SK-N-SH (cell line): ENCODE results near the gene GTF2A1L. TPM values are rescaled to one million over a fixed set of nuclear protein-coding genes. Genes with fewer than 3 reads are reported as not detected.

Source experiments
- CTCF ChIA-PET: fragments of 300-600, 350-600 bp; formaldehyde crosslinking; extraction: SDS; loops from one replicate; lab custom pipeline; 2021; lab: Yijun Ruan, JAX
- POLR2A ChIA-PET: fragments of 350-600 bp; sonication (Branson Sonifier 250); formaldehyde crosslinking; extraction: SDS; loops from one replicate; lab custom pipeline; 2020; ENCODE audit warnings: antibody characterized with exemption, inconsistent platforms; lab: Yijun Ruan, JAX
- DNase-seq: peaks from one replicate; pipeline ENCODE4 v3.0.0; 2012
- H2AFZ ChIP-seq: fragments of 200-600 bp; sonication (generic); 2 replicates; pipeline ENCODE4 v1.8.1; 2016; ENCODE audit warnings: antibody characterized with exemption, mild to moderate bottlenecking, low read depth
- H3F3A ChIP-seq: fragments of 200-600 bp; sonication (generic); replicated peaks from 2 replicates; pipeline ENCODE3; 2016; ENCODE audit warnings: antibody characterized with exemption, mild to moderate bottlenecking; ENCODE audit not compliant: insufficient read depth
- H3K27ac ChIP-seq, 2 experiments: fragments of 200-500 bp in 1 of 2; fragments of 200-600 bp in 1 of 2; sonication (Bioruptor generic) in 1 of 2; sonication (generic), shearing (Covaris generic) in 1 of 2; 2 replicates each; pipeline versions ENCODE4 v1.5.1 to v1.6.1; 2014 to 2016; ENCODE audit warnings: low read depth in 2 of 2, inconsistent platforms in 1 of 2, low read length in 1 of 2, mild to moderate bottlenecking in 1 of 2, mixed read lengths in 1 of 2
- H3K27me3 ChIP-seq: fragments of 200-600 bp; sonication (generic), shearing (Covaris generic); 2 replicates; pipeline ENCODE4 v1.6.1; 2016; ENCODE audit warnings: mixed run types; ENCODE audit not compliant: insufficient read depth
- H3K36me3 ChIP-seq, 2 experiments: fragments of 200-500 bp in 1 of 2; fragments of 200-600 bp in 1 of 2; sonication (Bioruptor generic) in 1 of 2; sonication (generic) in 1 of 2; replicated peaks in 1 of 2; 2 replicates each; pipeline versions ENCODE3 to v1.5.1; 2014 to 2016; ENCODE audit warnings: low read length in 1 of 2, mild to moderate bottlenecking in 1 of 2; ENCODE audit not compliant: insufficient read depth in 2 of 2, control insufficient read depth in 1 of 2
- H3K4me1 ChIP-seq, 2 experiments: fragments of 200-500 bp in 1 of 2; fragments of 200-600 bp in 1 of 2; sonication (Bioruptor generic) in 1 of 2; sonication (generic), shearing (Covaris generic) in 1 of 2; 2 replicates each; pipeline versions ENCODE4 v1.5.1 to v1.6.1; 2014 to 2016; ENCODE audit warnings: low read depth in 1 of 2, low read length in 1 of 2, mixed run types in 1 of 2; ENCODE audit not compliant: insufficient read depth in 2 of 2, control insufficient read depth in 1 of 2
- H3K4me2 ChIP-seq: fragments of 200-600 bp; sonication (generic), shearing (Covaris generic); 2 replicates; pipeline ENCODE4 v1.6.1; 2017; ENCODE audit warnings: mixed run types
- H3K4me3 ChIP-seq, 2 experiments: fragments of 200-500 bp in 1 of 2; fragments of 200-600 bp in 1 of 2; sonication (Bioruptor generic) in 1 of 2; sonication (generic), shearing (Covaris generic) in 1 of 2; 2 replicates each; pipeline versions ENCODE4 v1.5.1 to v1.8.1; 2014 to 2016; ENCODE audit warnings: low read depth in 2 of 2, inconsistent platforms in 1 of 2, low read length in 1 of 2, mild to moderate bottlenecking in 1 of 2, mixed read lengths in 1 of 2, moderate library complexity in 1 of 2
- H3K79me2 ChIP-seq: fragments of 200-600 bp; sonication (generic); 2 replicates; pipeline ENCODE4 v1.8.1; 2017; ENCODE audit warnings: mild to moderate bottlenecking; ENCODE audit not compliant: insufficient read depth
- H3K9ac ChIP-seq: fragments of 200-600 bp; sonication (generic); 2 replicates; pipeline ENCODE4 v1.6.1; 2017; ENCODE audit warnings: mixed run types
- H3K9me2 ChIP-seq: fragments of 200-600 bp; sonication (generic); 2 replicates; pipeline ENCODE4 v1.6.1; 2017; ENCODE audit warnings: mixed run types
- H3K9me3 ChIP-seq: fragments of 200-600 bp; sonication (generic); 2 replicates; pipeline ENCODE4 v1.6.1; 2017; ENCODE audit warnings: mixed run types, mild to moderate bottlenecking, moderate library complexity
- H4K20me1 ChIP-seq: fragments of 200-600 bp; sonication (generic); 2 replicates; pipeline ENCODE4 v1.6.1; 2017; ENCODE audit warnings: mild to moderate bottlenecking, mixed run types; ENCODE audit not compliant: insufficient read depth
- CTCF ChIP-seq: fragments of 200-600 bp; sonication (generic); IDR thresholded peaks from 2 replicates; pipeline ENCODE4 v1.6.1; 2017; ENCODE audit warnings: antibody characterized with exemption, mild to moderate bottlenecking, moderate library complexity
- ELF1 ChIP-seq: IDR thresholded peaks from 2 replicates; pipeline ENCODE4 v1.4.0; 2012
- GABPA ChIP-seq: IDR thresholded peaks from 2 replicates; pipeline ENCODE4 v1.4.0; 2012; ENCODE audit warnings: low read depth, mild to moderate bottlenecking
- JUND ChIP-seq: IDR thresholded peaks from 2 replicates; pipeline ENCODE4 v1.4.0; 2012
- PBX3 ChIP-seq: IDR thresholded peaks from 2 replicates; pipeline ENCODE4; 2012
- RAD21 ChIP-seq: IDR thresholded peaks from 2 replicates; pipeline ENCODE4 v1.6.1; 2012; ENCODE audit warnings: mild to moderate bottlenecking, low read length
- RCOR1 ChIP-seq: fragments of 150-350 bp; IDR thresholded peaks from 2 replicates; pipeline ENCODE4 v1.6.1; 2017; ENCODE audit warnings: antibody characterized with exemption, low read length
- RXRA ChIP-seq: IDR thresholded peaks from 2 replicates; pipeline ENCODE4 v1.4.0; 2012; ENCODE audit warnings: low read depth, mild to moderate bottlenecking, borderline replicate concordance
- SMC3 ChIP-seq: IDR thresholded peaks from 2 replicates; pipeline ENCODE4 v1.6.1; 2012; ENCODE audit warnings: low read depth, low read length, improper control_type of control experiment
- USF1 ChIP-seq: IDR thresholded peaks from 2 replicates; pipeline ENCODE4 v1.4.0; 2012; ENCODE audit warnings: low read depth, borderline replicate concordance
- WGBS: methylation state at CpG from one replicate; pipeline ENCODE4 v1.1.6; 2017; ENCODE audit warnings: low lambda C conversion rate; 5-methylcytosine and 5-hydroxymethylcytosine counted together
- polyA plus RNA-seq, 3 experiments: library from polyadenylated mRNA; depleted of rRNA; stranded (reverse); fragments of >200 nt; gene quantifications; 2 replicates each; pipeline ENCODE4 v1.2.3, GENCODE V29; 2012
- TF ChIP-seq, protein P1 (sequence below): IDR thresholded peaks from 2 replicates; pipeline ENCODE4 v1.6.1; 2012; ENCODE audit warnings: mild to moderate bottlenecking, low read depth, low read length, moderate library complexity
- TF ChIP-seq, protein P2 (sequence below): IDR thresholded peaks from 2 replicates; pipeline ENCODE4 v1.4.0; 2012; ENCODE audit warnings: low read depth
- TF ChIP-seq, protein P3 (sequence below): fragments of 150-350 bp; IDR thresholded peaks from 2 replicates; pipeline ENCODE4 v1.6.1; 2017; ENCODE audit warnings: antibody characterized with exemption, low read length, low read depth, borderline replicate concordance

The GTF2A1L gene
- polyA plus RNA-seq, 1 of the 3 experiments (the other 2 are of a cell fraction) = 0.36 TPM

- Histone ChIP-seq H3F3A (no peaks in the 10 kb centered on the region), H3K4me3 (no peak overlapping the region), H3K27ac (no peak overlapping the region), H3K36me3 (peaks cover 0 to 3% of the 10 kb centered on the region in 2 experiments), H3K4me1 (no peaks in the 10 kb centered on the region), H3K4me2 (no peak overlapping the region), H4K20me1 (no peaks in the 10 kb centered on the region), H2AFZ (no peak overlapping the region), H3K9me3 (no peaks in the 10 kb centered on the region), H3K27me3 (no peaks in the 10 kb centered on the region), H3K9me2 (no peaks in the 10 kb centered on the region), H3K79me2 (no peaks in the 10 kb centered on the region), H3K9ac (no peak overlapping the region)
- POLR2A ChIA-PET = no interaction called here
- CTCF ChIA-PET = no interaction called here
- DNase-seq = no peak
- WGBS = 80% methylated on average over 2 of the region's 2 CpGs
- TF ChIP-seq, protein P1, sequence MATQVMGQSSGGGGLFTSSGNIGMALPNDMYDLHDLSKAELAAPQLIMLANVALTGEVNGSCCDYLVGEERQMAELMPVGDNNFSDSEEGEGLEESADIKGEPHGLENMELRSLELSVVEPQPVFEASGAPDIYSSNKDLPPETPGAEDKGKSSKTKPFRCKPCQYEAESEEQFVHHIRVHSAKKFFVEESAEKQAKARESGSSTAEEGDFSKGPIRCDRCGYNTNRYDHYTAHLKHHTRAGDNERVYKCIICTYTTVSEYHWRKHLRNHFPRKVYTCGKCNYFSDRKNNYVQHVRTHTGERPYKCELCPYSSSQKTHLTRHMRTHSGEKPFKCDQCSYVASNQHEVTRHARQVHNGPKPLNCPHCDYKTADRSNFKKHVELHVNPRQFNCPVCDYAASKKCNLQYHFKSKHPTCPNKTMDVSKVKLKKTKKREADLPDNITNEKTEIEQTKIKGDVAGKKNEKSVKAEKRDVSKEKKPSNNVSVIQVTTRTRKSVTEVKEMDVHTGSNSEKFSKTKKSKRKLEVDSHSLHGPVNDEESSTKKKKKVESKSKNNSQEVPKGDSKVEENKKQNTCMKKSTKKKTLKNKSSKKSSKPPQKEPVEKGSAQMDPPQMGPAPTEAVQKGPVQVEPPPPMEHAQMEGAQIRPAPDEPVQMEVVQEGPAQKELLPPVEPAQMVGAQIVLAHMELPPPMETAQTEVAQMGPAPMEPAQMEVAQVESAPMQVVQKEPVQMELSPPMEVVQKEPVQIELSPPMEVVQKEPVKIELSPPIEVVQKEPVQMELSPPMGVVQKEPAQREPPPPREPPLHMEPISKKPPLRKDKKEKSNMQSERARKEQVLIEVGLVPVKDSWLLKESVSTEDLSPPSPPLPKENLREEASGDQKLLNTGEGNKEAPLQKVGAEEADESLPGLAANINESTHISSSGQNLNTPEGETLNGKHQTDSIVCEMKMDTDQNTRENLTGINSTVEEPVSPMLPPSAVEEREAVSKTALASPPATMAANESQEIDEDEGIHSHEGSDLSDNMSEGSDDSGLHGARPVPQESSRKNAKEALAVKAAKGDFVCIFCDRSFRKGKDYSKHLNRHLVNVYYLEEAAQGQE = no peak
- TF ChIP-seq RCOR1 (no peak), SMC3 (no peak), CTCF (no peak), RAD21 (no peak)
- TF ChIP-seq, protein P2, sequence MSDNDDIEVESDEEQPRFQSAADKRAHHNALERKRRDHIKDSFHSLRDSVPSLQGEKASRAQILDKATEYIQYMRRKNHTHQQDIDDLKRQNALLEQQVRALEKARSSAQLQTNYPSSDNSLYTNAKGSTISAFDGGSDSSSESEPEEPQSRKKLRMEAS = no peak
Measured at GRCh38 chr2:48597492-48597891, 20.2 kb upstream of the GTF2A1L start.

- Histone ChIP-seq H3K27ac (no peak overlapping the region), H3K9me2 (no peaks in the 10 kb centered on the region), H3F3A (no peaks in the 10 kb centered on the region), H3K4me2 (no peak overlapping the region), H3K4me1 (no peaks in the 10 kb centered on the region), H3K9ac (no peak overlapping the region), H3K36me3 (peaks cover 0 to 3% of the 10 kb centered on the region in 2 experiments), H3K27me3 (no peaks in the 10 kb centered on the region), H3K9me3 (no peaks in the 10 kb centered on the region), H2AFZ (no peak overlapping the region; the same call in 1 of the 2 replicates), H4K20me1 (no peaks in the 10 kb centered on the region), H3K79me2 (no peaks in the 10 kb centered on the region), H3K4me3 (no peak overlapping the region)
- DNase-seq = peak; percentile 32
- CTCF ChIA-PET = interaction anchor here (0.5 to 2.4 kb wide), 19 partner anchors 10 to 1802 kb away, joined by 3 to 18 read pairs (median 3); no protein-coding TSS in a partner anchor
- WGBS = 34% methylated on average over 4 of the region's 4 CpGs
- POLR2A ChIA-PET = no interaction called here
- TF ChIP-seq RXRA (no peak), ELF1 (no peak), RCOR1 (no peak), PBX3 (no peak), JUND (no peak), SMC3 (peak; percentile 68), RAD21 (peak; percentile 89), USF1 (no peak), GABPA (no peak)
- TF ChIP-seq, protein P3, sequence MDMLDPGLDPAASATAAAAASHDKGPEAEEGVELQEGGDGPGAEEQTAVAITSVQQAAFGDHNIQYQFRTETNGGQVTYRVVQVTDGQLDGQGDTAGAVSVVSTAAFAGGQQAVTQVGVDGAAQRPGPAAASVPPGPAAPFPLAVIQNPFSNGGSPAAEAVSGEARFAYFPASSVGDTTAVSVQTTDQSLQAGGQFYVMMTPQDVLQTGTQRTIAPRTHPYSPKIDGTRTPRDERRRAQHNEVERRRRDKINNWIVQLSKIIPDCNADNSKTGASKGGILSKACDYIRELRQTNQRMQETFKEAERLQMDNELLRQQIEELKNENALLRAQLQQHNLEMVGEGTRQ = no peak
- TF ChIP-seq, protein P1 = no peak
Measured at GRCh38 chr2:48600204-48600813, 17.3 kb upstream of the GTF2A1L start.
